Left forelimb (tissue), 1 donor: Measurements from ENCODE around the gene CLEC4E.
"Not testable (repeated sequence)": the region's sequence is repeated elsewhere in the genome, so short reads cannot be mapped to it uniquely, and the experiment has no call there.

ENCODE experiments used
- DNase-seq: peaks from one replicate; pipeline ENCODE4 v3.0.0-alpha.2; 2018; ENCODE audit warnings: low spot score

Gene CLEC4E

DNA sequence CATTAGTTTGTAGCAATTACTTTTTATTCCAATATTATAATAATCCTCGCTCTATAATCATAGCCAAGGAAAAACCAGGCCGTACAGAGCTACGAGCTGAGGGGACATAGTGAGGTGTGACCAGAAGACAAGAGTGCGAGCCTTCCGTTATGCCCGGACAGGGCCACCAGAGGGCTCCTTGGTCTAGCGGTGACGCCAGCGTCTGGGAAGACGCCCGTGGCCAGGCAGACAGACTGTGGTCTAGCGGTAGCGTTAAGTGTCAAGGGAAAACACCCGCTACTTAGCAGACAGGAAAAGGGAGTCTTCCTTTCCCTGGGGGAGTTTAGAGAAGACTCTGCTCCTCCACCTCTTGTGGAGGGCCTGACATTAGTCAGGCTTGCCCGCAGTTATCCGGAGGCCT lies 2.9 kb downstream of the CLEC4E start:
- not testable (repeated sequence) for DNase-seq

- DNase-seq, result no peak
These were observed 8.7 kb downstream of the CLEC4E start for GRCh38 chr12:8532045-8532444.

GRCh38 chr12:8527250-8528130 lies 13.2 kb downstream of the CLEC4E start:
- no peak for DNase-seq

GRCh38 chr12:8519171-8519570 lies 21.5 kb downstream of the CLEC4E start:
- DNase-seq, result no peak

- DNase-seq, result no peak
These were observed 22.7 kb downstream of the CLEC4E start for GRCh38 chr12:8517971-8518370.

GRCh38 chr12:8513256-8513655 lies 27.4 kb downstream of the CLEC4E start, which contains the start of gene CLEC4D:
Gene CLEC4D (plus strand): TSS chr12:8513503. CDS start chr12:8513733, 230 bp downstream.
- DNase-seq, result no peak

DNA sequence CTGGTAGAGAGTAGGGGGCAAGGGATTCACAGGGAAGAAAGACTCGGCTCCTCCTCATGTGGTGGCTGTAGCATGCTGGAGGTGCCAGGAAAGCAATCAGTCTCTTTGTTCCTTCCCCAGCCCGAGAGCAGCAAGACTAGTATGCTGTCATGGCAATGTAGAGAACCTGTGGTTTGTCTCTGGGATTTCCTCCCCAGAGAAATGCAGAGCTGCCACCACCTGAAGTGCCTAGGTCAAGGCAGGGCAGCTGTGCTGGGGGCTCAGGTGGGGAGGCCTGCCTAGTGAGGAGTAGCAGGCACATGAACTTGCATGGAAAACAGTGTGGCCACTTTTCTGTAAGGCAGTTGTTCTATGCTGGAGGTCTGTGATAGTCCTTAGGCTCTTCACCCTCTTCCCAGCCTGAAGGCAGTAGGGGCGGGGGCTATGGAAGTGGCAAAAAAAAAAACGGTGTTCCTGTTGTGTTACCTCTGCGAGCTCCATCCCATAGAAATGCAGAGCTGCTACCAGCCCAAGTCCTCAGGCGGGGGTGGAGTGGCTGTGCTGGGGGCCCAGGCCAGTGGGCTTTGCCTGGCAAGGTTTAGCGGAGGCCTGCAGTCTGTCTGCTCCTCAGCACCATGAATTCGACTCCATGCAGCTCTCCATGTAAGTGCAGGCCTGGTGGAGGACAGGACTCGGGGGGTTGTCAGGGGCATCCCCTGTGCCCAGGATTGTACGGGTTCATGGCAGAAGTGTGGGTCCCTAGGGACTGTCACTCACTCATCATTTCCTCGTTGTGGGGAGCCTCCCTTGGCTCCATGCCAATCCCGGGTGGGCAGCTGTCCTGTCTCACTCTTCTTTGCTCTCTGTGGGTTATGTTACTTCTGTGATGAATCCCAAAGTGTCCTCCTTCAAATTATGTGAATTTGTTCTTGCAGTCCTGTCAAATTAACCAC lies 31.5 kb downstream of the CLEC4E start:
- no peak for DNase-seq

DNA sequence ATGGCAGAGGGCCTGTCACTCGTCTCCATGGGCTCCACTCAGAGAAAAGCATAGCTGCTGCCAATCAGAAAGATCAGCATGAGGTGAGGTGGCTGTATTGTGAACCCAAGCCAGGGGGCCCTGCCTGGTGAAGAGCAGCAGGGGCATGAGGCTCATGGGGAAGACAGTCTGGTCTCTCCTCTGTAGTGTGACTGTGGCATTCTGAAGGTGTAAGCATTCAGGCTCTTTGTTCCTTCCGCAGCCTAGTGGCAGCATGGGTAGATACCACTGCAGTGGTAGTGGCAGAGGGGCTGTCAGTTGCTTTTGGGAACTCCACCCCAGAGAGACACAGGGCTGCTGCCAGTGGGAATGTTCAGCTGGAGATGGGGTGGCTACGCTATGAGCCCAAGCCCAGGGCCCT lies 32.5 kb downstream of the CLEC4E start:
- no peak for DNase-seq

- no peak for DNase-seq
These were observed 33.1 kb downstream of the CLEC4E start for GRCh38 chr12:8507596-8507995.

- no peak for DNase-seq
These were observed 36.4 kb downstream of the CLEC4E start for GRCh38 chr12:8504351-8504750.

- no peak for DNase-seq
These were observed 39.0 kb downstream of the CLEC4E start for GRCh38 chr12:8501720-8502119.

DNA sequence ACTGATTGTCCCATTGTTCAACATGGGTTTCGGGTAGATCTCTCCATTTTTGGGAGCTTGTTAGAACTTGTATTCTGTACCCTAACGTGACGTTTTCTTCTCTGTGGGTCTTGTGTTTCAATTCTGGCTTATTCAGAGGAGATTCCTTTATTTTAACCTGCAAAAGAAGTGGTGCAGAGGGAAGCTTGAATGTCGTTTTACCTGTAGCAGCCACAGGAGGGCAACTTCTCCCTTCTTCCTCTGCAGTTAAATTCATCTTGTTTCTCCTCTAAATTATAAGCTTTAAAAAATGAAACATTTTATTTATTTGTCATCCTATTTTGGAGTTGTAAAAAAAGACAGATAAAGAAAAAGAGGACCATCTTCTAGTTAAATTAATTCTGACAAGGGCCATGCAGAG lies 41.1 kb downstream of the CLEC4E start:
- no peak for DNase-seq

- DNase-seq, result not testable (repeated sequence)
These were observed 44.6 kb downstream of the CLEC4E start for GRCh38 chr12:8496074-8496473.

GRCh38 chr12:8495671-8496070 lies 45.0 kb downstream of the CLEC4E start:
- DNase-seq, result not testable (repeated sequence)

GRCh38 chr12:8493084-8493483 lies 47.6 kb downstream of the CLEC4E start:
- DNase-seq, result no peak

GRCh38 chr12:8491646-8492530 lies 48.8 kb downstream of the CLEC4E start:
- DNase-seq, result no peak
